Gastroesophageal sphincter (tissue), 3 donors: ENCODE measurements around the gene LDLRAD4.

Experiments
- CTCF ChIP-seq, 4 experiments: fragments of 200-600 bp in 2 of 4; fragments of 450-650 bp in 2 of 4; sonication (generic) in 1 of 4; IDR thresholded peaks; one replicate each; pipeline ENCODE4 v1.5.1; 2017 to 2019; ENCODE audit warnings: antibody characterized with exemption in 4 of 4, mild to moderate bottlenecking in 2 of 4, moderate library complexity in 2 of 4
- EP300 ChIP-seq: sonication (generic); formaldehyde crosslinking; IDR thresholded peaks from one replicate; pipeline ENCODE4 v1.6.1; 2017; ENCODE audit warnings: antibody characterized with exemption, mild to moderate bottlenecking
- POLR2A ChIP-seq, 2 donors: fragments of 450-650 bp; IDR thresholded peaks; one replicate each; pipeline ENCODE4 v1.6.1; 2017; ENCODE audit warnings: antibody characterized with exemption in 2 of 2, mild to moderate bottlenecking in 2 of 2, moderate library complexity in 1 of 2
- POLR2AphosphoS5 ChIP-seq: sonication (generic); formaldehyde crosslinking; IDR thresholded peaks from one replicate; pipeline ENCODE4 v1.6.1; 2017; ENCODE audit warnings: antibody characterized with exemption

DNA sequence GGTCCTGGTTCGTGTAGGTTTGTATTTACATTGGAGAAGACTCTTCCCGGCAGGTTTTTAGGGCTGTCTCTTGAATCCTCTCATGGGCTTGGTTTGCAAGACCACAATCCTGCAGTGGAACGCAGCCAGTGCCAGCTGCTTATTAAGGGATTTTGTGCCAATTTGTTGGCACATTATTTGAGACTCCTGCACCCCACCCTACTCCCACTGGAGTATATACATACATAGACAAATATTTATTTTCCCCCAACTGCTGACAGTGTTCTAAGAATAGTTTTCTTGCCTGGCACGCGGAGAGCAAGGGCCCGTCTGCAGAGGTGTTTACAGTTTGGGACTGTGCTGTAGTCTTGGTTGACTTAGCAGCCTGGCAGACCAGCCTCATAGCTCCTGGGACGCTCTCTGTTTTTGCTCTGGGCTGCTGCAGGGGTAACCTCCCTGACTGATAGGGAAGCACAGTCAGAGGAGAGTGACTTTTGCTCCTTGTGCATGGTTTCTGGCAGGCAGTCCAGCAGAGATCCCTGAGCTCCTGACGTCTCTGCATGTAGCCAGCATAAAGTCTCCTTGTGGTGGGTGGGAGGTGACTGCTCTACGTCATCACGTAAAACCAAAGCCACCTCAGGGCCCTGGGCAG is 1.9 kb downstream of the LDLRAD4 start:
- TF ChIP-seq CTCF (IDR thresholded peaks at IDR 0.05), result no peak
- peak; percentile 36 for TF ChIP-seq POLR2AphosphoS5
- TF ChIP-seq POLR2A (IDR thresholded peaks at IDR 0.05), result no peak
- no peak for TF ChIP-seq EP300
